ENCODE results near the gene SALL2.

SALL2 gene

DNA sequence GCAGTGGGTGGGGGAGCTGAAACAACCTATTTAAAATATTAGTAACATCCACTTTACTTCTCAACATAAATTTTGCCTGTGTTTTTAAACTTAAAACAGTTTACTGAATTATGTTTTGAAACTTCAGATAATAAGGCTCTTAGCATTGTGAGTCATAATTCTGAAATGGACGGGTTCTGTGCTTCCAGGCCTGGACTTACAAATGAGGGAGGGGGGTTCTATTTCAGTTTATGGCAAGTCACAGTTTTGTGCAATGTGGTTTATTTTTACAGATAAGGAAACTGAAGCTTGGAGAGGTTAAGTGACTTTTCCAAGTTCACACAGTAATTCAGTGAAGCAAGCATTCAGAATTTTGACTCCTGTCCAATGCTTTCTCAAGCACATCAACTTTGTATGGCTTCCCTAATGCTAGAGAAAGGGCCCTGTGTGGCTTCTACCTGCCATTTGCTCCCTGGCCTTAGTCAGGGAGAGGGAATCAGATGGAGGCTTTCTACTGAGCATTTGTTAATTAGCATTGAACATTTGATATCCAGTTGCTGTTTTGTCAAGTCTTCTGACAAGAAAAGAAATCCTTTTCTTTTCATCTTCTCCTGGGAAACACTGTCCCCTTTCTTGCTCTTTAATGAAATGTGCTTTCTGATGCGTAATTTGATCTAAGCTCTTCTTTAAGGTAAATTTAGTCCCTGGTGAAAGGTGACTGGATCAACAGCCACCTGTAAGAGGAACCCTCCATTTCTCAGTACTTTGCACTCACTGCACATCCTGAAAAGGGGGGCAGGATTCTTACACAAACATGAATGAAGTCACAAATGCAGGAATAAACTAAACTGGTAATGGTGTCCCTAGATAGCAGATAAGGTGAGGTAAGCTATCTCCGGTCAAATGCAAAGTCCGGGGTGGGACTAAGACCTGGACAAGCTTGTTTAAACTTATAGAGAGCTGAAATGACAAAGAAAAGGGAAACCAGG, 2.5 kb upstream of the SALL2 start:
- no peak for DNase-seq (ENCODE audit: low read depth in 2 of 2)

DNA sequence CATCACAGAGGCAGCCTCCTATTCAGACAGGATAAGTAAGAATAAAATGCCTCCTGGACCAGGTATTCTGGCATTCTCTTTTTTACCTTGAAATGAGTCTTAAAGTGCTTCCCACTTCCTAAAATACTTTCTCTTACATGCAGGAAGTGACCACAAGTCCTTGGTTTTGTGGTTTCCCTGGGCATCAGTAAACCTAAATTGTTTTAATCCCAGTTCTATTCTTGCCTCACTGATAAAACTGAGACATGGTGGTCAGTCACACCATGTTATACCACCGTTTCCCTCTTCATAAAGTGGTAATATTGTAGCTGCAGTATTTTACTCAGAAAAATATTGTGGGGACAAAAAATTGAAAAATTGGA, 1.2 kb upstream of the SALL2 start:
- no peak for DNase-seq (ENCODE audit: low read depth in 2 of 2)

GRCh38 chr14:21526672-21527317, 649 bp upstream of the SALL2 start:
- no peak for DNase-seq (ENCODE audit: low read depth in 2 of 2)

GRCh38 chr14:21525571-21525961, 580 bp downstream of the SALL2 start:
- DNase-seq (ENCODE audit: low read depth in 2 of 2) = no peak

GRCh38 chr14:21524575-21525490, 1.3 kb downstream of the SALL2 start:
- no peak for DNase-seq (ENCODE audit: low read depth in 2 of 2)

DNA sequence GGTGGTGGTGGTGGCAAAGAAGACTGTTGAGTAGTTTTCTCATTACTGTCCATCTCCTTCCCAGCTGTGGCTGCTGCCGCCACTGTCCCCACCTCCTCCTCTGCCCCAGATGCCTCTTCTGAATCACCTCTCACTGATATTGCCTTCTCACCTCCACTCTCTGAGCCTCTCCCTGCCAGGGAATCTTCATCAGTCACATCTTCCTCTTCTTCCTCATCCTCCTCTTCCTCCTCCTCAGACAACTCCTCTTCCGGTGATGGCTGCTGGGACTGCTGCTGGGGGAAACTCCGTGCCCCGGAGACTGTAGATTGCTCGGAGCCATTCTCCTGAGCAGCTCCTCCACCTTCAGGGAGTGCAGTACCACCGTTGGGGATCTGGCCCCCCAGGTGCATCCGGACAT, 2.9 kb downstream of the SALL2 start:
- DNase-seq (ENCODE audit: low read depth in 2 of 2) = no peak

DNA sequence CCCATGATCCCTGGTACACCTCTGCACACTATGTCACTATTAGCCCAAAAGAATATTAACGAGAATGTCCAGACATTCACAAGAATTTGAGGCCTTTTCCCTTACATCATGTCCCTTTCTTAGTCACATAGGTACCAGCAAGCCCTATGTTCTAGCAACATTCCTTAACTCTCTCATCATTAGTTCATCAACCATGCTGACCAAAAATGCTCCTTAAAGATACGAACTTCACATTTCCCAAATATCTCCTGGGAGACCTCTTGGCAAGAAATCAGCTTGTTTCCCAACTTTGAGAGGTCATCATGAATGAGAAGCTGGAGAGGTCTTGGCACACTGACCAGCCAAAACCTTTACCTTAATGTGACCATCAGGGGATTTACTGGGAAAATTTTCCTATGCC, 4.6 kb downstream of the SALL2 start:
- DNase-seq (ENCODE audit: low read depth in 2 of 2) = peak; percentile 36 to 44

DNA sequence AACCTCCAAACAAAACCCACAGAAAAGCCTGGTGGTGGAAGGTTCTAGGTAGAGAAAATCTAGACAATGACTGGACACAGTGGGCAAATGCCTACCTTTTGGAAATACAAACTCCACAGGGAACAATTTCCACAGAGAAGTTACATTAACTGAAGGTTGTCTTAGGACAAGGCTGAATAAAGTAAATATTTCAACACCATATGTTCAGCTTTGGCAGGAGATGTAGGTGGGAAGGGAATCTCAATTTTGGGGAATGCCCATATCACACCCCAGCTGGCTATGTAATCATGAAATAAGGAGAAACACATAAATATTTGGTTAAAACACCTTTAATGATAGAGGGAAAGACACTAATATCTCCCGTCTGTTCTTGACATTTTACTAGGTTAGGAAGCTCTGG, 5.4 kb downstream of the SALL2 start:
- no peak for DNase-seq (ENCODE audit: low read depth in 2 of 2)

- DNase-seq (ENCODE audit: low read depth in 2 of 2) = no peak
These were observed 7.4 kb downstream of the SALL2 start for GRCh38 chr14:21518725-21519124.

GRCh38 chr14:21514341-21514740, 11.8 kb downstream of the SALL2 start:
- no peak for DNase-seq (ENCODE audit: low read depth in 2 of 2)

DNA sequence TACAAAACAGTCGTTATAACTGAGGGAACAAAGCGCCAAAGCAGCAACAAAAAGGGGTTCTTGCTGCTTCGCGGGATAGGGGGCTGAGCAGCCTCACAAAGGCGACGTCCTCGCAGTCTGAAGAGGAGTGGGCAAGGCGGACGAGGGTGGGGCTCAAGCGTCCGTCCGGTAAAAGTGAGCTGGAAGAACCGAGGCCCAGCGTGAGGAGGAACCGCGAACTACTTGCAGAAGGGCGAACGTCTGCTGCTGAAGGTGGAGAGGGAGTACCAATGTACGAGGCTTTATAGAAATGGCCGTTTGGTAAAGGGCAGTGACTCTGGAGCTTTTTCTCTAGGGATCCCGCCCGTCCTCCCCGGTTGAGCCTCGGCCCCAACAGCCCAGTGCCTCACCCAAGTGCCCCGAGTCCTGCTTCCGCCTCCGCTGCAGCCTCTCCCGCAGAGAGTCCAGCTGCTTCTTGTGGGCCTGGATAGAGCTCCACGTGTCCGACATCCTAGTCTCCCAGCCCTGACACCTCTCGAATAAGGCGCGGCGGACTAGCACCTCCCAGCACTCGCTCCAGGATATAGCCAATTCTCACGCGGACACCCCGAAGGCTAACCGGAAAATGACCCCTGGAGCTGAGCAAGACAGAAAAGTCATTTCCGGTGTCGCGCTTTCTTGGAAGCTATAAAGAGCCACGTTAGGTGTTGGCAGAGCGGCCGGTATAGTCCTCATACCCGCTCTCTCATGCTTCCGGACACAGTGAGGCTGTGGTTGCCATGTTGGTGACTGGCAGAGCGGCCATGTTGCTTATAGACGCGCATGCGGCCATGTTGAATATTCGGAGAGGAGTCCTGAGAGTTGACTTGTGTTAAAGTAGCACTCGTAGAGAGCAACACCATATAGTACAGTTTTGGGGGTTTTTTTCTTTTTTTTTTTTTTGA, 15.2 kb downstream of the SALL2 start, which contains the start of gene METTL3:
Gene METTL3 (minus strand): TSS at position 606 of the 923 bp plus-strand sequence. CDS start 117 bp downstream, at position 489.
- peak; percentile 98 for DNase-seq (ENCODE audit: low read depth in 2 of 2)

DNA sequence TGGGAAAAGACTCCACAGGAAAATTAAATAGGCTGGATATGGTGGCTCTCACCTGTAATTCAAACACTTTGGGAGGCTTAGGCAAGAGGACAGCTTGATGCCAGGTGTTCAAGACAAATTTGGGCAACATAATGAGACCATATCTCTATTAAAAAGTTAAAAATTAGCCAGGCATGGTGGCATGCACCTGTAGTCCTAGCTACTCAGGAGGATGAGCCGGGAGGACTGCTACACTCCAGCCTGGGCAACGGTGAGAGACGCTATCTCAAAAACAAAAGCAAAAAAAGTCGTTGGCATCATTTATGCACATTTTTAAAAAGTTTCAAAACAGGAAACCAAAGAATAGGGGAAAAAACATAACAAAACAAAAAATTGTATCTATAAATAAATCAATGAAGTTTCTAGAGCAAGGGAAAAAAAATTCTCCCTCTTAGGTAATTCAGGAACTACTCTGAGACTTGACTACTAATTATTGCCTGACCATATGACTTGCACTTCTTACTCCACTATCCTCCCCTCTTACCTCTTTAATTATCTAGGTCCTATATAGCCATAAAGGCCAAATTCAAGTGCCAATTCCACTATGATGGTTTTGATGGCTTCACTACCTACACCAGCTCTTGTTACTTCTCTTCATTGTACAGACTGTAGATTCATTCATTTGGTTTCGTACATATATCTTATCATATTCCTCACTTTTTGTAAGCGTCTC, 16.6 kb downstream of the SALL2 start:
- DNase-seq (ENCODE audit: low read depth in 2 of 2) = no peak

DNA sequence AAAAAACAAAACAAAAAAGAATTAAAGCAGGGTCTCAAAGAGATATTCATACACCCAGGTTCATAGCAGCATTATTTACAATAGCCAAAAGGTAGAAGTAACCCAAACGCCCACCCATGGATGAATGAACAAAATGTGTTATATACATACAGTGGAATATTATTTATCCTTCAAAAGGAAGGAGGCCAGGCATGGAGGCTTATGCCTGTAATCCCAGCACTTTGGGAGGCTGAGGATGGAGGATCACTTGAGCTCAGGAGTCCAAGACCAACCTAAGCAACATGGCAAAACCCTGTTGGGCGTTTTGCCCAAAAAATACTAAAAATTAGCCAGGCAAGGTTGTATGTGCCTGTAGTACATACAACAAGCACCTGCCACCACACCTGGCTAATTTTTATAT, 19.6 kb downstream of the SALL2 start:
- DNase-seq (ENCODE audit: low read depth in 2 of 2) = no peak

DNA sequence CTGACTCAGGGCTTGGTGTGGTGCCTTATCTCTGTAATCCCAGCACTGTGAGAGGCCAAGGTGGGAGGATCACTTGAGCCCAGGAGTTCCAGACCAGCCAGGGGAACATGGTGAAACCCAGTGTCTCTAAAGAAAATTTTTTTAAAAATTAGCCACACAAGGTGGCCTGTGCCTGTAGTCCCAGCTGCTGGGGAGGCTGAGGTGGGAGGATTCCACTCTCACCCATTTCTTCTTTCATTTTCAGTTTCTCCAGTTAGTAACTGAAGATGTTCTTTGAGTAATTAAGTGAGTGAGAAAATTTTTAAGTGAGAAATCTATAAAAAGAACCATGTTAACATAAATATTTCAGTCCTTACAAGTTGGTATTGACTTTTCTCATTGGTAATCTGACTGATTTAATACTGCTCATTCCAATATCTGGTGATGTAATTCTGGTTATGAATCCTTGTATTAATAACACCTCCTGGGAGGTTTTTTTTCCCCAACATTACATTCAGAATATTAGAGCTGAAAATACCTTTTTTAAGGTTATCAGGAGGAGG, 21.1 kb downstream of the SALL2 start:
- no peak for DNase-seq (ENCODE audit: low read depth in 2 of 2)

DNA sequence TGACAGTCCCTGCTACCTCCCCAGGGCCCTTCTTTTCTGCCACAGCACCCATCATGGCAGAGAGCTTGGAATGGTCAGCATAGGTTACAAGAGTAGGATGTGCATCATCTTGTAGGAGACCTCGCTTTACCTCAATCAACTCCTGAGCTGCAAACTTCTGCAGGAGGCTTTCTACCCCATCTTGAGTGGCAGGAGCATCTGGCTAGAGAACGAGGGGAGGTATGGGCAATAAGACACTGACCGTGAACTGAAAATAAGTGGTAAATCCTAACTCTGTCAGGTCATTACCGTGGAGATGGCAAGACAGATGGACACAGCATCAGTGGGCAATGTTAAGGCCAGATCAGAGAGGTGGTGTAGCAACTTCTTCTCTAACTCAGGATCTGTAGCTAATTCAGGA, 22.8 kb downstream of the SALL2 start:
- DNase-seq (ENCODE audit: low read depth in 2 of 2) = no peak

DNA sequence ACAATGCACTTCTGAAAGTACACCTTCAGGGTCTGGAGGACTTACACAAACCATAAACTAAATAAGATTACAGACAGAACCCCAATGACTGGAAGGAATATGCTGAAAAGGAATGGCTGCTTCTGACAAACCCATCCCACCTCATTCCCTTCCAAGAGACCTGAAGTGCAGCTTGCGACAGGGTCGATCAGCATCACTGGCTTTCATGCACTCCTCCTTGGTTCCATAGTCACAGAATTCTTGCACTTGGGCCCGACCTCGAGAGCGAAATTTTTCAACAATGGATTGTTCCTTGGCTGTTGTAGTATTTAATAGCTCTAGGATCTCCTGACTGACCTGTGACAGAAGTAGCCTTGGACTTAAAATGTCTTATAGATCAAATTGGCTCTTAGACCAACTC, 24.6 kb downstream of the SALL2 start:
- no peak for DNase-seq (ENCODE audit: low read depth in 2 of 2)

DNA sequence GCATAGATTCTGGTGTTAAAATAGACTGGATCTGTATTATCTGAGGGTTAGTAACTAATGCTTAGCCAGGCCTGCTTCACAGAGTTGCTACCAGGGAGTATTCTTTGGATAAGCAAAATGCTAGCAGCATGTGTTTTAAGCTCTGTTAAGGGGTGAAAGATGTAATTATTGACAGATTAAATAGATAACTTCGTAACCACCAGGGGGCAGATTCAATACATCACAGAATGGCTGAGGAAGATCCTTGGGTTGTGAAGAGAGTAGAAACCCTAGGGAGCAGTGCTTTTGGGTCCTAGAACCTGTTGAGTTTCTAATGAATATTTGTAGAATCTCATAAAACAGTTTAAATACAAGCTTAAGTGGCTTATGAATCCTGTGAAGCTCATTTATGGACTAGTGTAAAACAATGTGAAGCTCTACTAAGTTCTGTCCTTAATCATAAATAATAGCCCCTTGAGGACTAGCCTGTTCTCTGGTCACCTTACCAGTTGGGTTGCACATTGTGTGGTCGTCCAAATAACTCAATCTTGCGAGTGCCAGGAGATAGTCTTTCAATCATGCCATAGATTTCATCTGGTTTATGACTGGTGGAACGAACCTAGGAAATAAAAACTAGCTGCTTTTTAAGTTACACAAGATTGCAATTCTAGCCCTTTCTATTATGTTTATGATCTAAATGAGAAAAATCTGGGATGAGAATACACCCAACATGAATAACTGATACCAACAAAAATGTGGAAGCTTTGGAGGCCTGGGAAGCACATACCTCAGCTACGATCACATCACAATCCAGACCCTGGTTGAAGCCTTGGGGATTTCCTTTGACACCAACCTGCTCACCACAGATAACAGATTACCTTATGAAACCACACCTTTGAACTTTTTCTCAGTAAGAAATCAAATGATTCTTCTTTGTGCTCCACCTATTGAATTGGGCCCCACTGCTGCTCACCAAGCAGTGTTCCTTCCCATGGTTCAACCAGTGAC, 27.3 kb downstream of the SALL2 start:
- DNase-seq (ENCODE audit: low read depth in 2 of 2) = no peak

DNA sequence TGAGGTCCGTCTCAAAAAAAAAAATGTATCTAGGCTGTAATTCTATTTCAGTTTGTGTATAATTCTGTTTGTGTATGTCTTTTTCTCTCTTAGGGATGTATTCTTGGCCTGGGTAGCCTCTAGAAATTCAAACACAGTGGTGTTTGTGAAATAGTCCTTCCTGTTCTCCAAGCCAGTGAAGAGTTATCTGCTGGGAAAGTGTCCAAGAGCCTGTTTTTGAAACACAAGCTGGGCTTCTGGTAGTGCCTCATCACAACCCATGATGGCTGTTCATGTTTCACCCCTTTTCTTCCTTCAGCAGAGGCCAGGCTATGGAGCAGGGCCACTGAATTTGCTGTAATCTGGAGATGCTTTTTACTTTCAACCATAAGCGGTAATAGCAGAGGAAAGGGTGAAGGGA, 29.7 kb downstream of the SALL2 start:
- DNase-seq (ENCODE audit: low read depth in 2 of 2) = no peak
